ENCODE data around the gene CINP. TPM values are rescaled to one million over a fixed set of nuclear protein-coding genes. Genes with fewer than 3 reads are reported as not detected.

Gene CINP
- total and polyA plus RNA-seq, 7 donors = 12.5 to 46.2 (median 21.5) TPM

DNA sequence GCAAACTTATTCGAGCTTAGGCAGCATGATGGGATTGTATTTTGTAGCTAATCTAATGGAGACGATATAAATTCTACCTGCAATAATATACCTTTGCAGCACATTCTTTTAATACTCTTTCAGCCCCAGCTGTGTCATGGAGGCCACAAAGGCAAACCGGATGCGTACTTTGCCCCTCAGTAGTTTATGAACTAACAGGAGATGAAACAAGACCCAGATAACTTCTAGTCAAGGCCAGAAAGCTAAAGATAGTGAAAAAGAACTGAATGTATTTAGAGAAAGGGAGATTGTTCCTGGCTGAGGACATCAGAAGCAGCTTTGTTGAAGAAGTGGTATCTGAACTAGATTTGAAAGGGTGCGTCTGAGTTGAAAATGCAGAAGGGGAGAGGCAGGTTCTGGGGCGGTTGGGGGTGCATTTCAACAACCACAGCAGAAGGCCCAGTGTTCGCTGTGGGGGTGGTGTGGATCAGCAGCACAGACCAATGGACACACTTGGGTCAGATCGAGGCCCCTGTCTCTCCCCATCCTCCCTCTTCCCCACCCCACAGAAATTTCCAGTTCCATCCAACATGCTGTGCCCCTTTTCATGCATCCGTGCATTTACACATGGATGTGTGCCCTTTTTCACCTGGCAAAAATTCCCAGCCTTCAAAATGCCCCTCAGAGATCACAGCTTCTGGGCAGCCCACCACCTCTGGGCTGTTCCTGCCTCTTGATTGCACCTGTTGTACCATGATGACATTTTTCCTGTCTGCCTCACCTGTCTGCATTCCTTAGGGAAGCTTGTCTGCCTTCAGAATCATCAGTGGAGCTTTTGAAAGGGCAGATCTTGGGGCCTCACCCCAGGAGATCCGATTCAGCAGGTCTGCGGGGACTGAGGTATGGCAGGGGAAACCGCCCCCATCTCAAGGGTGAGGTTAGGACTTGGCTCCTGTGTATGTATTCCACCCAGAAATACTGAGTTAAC lies 41.0 kb downstream of the CINP start:
- intact Hi-C loops (cut with DNase I) = loop anchor here (5.0 kb wide), 1 partner anchor 191 kb away; no protein-coding TSS in a partner anchor
- H3K27me3 ChIP-seq = no peaks in the 10 kb centered on the region
- H3K9me3 ChIP-seq = no peaks in the 10 kb centered on the region
- H3K4me3 ChIP-seq = no peak overlapping the region
- TF ChIP-seq EP300 (IDR thresholded peaks at IDR 0.05) (no peak), POLR2A (IDR thresholded peaks at IDR 0.05) (no peak), POLR2AphosphoS5 (IDR thresholded peaks at IDR 0.05) (no peak)
- TF ChIP-seq, protein P1, sequence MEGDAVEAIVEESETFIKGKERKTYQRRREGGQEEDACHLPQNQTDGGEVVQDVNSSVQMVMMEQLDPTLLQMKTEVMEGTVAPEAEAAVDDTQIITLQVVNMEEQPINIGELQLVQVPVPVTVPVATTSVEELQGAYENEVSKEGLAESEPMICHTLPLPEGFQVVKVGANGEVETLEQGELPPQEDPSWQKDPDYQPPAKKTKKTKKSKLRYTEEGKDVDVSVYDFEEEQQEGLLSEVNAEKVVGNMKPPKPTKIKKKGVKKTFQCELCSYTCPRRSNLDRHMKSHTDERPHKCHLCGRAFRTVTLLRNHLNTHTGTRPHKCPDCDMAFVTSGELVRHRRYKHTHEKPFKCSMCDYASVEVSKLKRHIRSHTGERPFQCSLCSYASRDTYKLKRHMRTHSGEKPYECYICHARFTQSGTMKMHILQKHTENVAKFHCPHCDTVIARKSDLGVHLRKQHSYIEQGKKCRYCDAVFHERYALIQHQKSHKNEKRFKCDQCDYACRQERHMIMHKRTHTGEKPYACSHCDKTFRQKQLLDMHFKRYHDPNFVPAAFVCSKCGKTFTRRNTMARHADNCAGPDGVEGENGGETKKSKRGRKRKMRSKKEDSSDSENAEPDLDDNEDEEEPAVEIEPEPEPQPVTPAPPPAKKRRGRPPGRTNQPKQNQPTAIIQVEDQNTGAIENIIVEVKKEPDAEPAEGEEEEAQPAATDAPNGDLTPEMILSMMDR (IDR thresholded peaks at IDR 0.05) = no peak
- 70 to 86% methylated on average over 12 of the region's 12 CpGs for WGBS, 2 donors
- no peak overlapping the region for H3K27ac ChIP-seq
- peaks cover 0 to 13% (median 3%) of the 10 kb centered on the region in 4 donors for H3K36me3 ChIP-seq
- DNase-seq = no peak
- H3K4me1 ChIP-seq = peaks cover 0 to 30% (median 22%) of the 10 kb centered on the region in 4 donors

DNA sequence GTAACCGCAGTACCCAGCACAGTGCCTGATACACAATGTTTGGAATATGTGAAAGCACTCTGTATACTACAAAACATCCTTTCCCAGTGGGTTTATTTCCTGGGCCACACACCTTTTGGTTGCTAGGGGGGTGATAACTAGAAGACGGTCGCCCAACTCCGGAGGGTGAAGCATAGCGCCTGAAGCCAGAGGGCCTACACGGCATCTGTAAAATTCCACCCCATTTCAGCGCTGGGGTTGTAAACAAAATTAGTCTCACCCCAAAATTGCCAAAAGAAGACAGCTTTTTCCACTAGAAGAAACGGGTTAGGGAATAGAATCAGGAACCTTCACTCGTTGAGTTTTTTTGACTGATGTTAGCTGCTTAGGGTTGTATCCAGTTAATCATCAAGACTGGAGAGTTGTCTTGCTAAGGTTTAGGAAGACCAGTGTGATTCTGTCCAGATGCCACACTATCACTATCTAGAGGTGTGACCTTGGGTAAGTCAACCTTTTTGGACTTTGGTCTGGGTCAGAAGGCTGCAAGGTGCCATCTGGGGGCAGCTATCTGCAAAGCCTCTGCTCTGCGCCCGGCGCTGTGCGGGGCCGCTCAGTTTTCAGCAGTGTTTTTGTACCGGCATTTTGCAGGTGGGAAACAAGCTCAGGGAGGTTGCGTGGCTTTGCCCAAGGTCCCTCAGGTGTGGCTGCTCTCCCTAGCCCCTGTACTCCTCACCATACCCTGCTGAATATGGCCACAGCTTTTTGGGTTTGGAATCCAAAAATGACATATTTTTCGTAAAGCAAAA lies 41.8 kb downstream of the CINP start:
- no peaks in the 10 kb centered on the region for H3K9me3 ChIP-seq
- intact Hi-C loops (cut with DNase I) = loop anchor here (5.0 kb wide), 1 partner anchor 191 kb away; no protein-coding TSS in a partner anchor
- H3K36me3 ChIP-seq = peaks cover 0 to 4% (median under 1%) of the 10 kb centered on the region in 4 donors
- 92 to 93% methylated on average over 17 of the region's 17 CpGs for WGBS, 2 donors
- DNase-seq = peak; percentile 46
- peaks cover 0 to 39% (median 31%) of the 10 kb centered on the region in 4 donors for H3K4me1 ChIP-seq
- H3K27me3 ChIP-seq = no peaks in the 10 kb centered on the region
- H3K4me3 ChIP-seq = peak overlapping the region; percentile 60 to 86 (median 82)
- H3K27ac ChIP-seq = peak overlapping the region; percentile 95 to 97 (median 96)
- TF ChIP-seq, protein P1 (IDR thresholded peaks at IDR 0.05) = no peak
- no peak for TF ChIP-seq POLR2AphosphoS5 (IDR thresholded peaks at IDR 0.05)
- TF ChIP-seq POLR2A (IDR thresholded peaks at IDR 0.05) = no peak
- no peak for TF ChIP-seq EP300 (IDR thresholded peaks at IDR 0.05)

DNA sequence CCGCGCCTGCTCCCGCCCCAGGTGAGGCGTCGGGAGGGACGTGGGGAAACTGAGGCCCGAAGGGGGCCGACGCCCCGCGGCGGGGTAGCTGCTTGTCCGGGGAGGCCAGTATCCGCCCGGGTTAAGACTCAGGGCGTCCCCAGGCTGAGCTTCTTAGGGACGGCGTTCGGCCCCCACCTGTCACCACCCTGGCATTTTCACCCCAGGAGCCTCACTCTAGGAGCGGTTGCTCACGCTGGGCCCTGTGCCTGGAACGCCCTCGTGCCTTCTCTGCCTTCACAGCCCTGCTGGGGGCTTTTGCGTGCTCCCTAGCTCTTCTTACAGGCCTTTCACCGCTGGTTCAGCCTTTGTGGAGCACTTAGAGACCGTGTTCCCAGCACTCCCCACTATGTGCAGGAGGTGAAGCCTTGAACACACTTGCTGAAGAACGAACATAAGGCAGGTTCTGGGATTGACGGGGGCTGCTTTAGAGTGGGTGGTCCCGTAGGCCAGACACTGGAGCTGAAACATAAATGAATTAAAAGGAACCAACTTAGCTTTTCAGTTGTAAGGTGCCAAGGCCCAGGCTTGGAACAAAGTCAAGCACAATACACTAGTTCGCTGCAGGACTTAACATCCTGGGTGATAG lies 42.5 kb downstream of the CINP start:
- TF ChIP-seq, protein P1 (IDR thresholded peaks at IDR 0.05) = peak in 1 of 4 experiments; percentile 16
- no peak for TF ChIP-seq EP300 (IDR thresholded peaks at IDR 0.05)
- DNase-seq = peak; percentile 84
- Histone ChIP-seq H3K9me3 (no peaks in the 10 kb centered on the region), H3K36me3 (no peaks in the 10 kb centered on the region), H3K27ac (peak overlapping the region; percentile 95 to 97 (median 96)), H3K4me1 (peaks cover 0 to 41% (median 33%) of the 10 kb centered on the region in 4 donors), H3K27me3 (no peaks in the 10 kb centered on the region), H3K4me3 (peak overlapping the region; percentile 60 to 86 (median 82))
- intact Hi-C loops (cut with DNase I) = loop anchor here (5.0 kb wide), 1 partner anchor 192 kb away; no protein-coding TSS in a partner anchor
- WGBS, 2 donors = 4 to 6% methylated on average over 30 of the region's 30 CpGs

- intact Hi-C loops (cut with DNase I) = loop anchor here (5.0 to 10.0 kb wide), 3 partner anchors 177 to 355 kb away; partner anchors contain the start of gene DYNC1H1
- Histone ChIP-seq H3K4me3 (peak within 1 kb of the TSS; percentile 60 to 86 (median 82)), H3K4me1 (peaks cover 0 to 45% (median 36%) of the 10 kb centered on the region in 4 donors), H3K27ac (peak within 1 kb of the TSS; percentile 95 to 97 (median 96)), H3K9me3 (no peaks in the 10 kb centered on the region), H3K27me3 (no peaks in the 10 kb centered on the region), H3K36me3 (no peaks in the 10 kb centered on the region)
- TF ChIP-seq POLR2A (IDR thresholded peaks at IDR 0.05) (no peak), POLR2AphosphoS5 (IDR thresholded peaks at IDR 0.05) (peak; percentile 59 to 81 (median 72)), EP300 (IDR thresholded peaks at IDR 0.05) (peak in 1 of 4 donors; percentile 34)
- TF ChIP-seq, protein P1 (IDR thresholded peaks at IDR 0.05) = no peak
- 0% methylated on average over 71 of the region's 71 CpGs for WGBS, 2 donors
- peak; percentile 97 for DNase-seq
Observed at GRCh38 chr14:102319351-102320032, 43.2 kb downstream of the CINP start, which contains the start of gene ZNF839. Gene ZNF839 (plus strand): TSS chr14:102319746. CDS start chr14:102319766, 20 bp downstream.
